ENCODE data around the gene WIPI1. TPM values are rescaled to one million over a fixed set of nuclear protein-coding genes. Genes with fewer than 3 reads are reported as not detected.

The WIPI1 gene
- total RNA-seq, 1 experiment from 2014 or later = 19.8 TPM

DNA sequence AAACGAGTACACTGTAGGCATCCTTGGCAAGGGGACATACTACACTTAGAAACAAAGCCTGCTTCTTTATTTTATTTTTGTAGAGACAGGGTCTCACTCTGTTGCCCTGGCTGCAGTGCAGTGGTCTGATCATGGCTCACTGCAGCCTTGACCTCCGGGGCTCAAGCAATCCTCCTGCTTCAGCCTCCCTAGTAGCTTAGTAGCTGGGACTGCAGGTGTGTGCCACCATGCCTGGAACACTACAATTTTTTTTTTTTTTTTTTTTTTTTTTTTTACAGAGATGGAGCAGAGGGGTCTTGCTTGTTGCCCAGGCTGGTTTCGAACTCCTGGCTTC, 78.2 kb downstream of the WIPI1 start:
- Histone ChIP-seq H3K27me3 (ENCODE audit: control insufficient read depth, insufficient read depth, low read length) (no peaks in the 10 kb centered on the region), H3K36me3 (ENCODE audit: control insufficient read depth, insufficient read depth, low read length) (no peaks in the 10 kb centered on the region), H3K4me3 (ENCODE audit: low read depth in 2 of 2, low read length in 2 of 2) (no peak overlapping the region), H3K27ac (ENCODE audit: low read length) (no peak overlapping the region), H3K9me3 (ENCODE audit: control insufficient read depth, insufficient read depth, low read depth, low read length) (no peaks in the 10 kb centered on the region), H3K4me1 (ENCODE audit: control insufficient read depth, insufficient read depth, low read length) (no peaks in the 10 kb centered on the region)
- TF ChIP-seq TCF7L2 (IDR thresholded peaks at IDR 0.05; ENCODE audit: low read depth, low read length) = no peak
- no peak for TF ChIP-seq POLR2AphosphoS5 (IDR thresholded peaks at IDR 0.05; ENCODE audit: low read depth, low read length)
- TF ChIP-seq CTCF (IDR thresholded peaks at IDR 0.05) = no peak
- TF ChIP-seq, protein P1, sequence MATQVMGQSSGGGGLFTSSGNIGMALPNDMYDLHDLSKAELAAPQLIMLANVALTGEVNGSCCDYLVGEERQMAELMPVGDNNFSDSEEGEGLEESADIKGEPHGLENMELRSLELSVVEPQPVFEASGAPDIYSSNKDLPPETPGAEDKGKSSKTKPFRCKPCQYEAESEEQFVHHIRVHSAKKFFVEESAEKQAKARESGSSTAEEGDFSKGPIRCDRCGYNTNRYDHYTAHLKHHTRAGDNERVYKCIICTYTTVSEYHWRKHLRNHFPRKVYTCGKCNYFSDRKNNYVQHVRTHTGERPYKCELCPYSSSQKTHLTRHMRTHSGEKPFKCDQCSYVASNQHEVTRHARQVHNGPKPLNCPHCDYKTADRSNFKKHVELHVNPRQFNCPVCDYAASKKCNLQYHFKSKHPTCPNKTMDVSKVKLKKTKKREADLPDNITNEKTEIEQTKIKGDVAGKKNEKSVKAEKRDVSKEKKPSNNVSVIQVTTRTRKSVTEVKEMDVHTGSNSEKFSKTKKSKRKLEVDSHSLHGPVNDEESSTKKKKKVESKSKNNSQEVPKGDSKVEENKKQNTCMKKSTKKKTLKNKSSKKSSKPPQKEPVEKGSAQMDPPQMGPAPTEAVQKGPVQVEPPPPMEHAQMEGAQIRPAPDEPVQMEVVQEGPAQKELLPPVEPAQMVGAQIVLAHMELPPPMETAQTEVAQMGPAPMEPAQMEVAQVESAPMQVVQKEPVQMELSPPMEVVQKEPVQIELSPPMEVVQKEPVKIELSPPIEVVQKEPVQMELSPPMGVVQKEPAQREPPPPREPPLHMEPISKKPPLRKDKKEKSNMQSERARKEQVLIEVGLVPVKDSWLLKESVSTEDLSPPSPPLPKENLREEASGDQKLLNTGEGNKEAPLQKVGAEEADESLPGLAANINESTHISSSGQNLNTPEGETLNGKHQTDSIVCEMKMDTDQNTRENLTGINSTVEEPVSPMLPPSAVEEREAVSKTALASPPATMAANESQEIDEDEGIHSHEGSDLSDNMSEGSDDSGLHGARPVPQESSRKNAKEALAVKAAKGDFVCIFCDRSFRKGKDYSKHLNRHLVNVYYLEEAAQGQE (IDR thresholded peaks at IDR 0.05; ENCODE audit: insufficient read depth in 1 of 2, low read depth in 2 of 2, low read length in 1 of 2) = no peak
- TF ChIP-seq SIN3A (IDR thresholded peaks at IDR 0.05; ENCODE audit: borderline replicate concordance, insufficient read depth, low read depth, low read length) = no peak
- in situ Hi-C loops (cut with HindIII; ENCODE audit: low pct_unique_long_range_greater_than_20kb, low sequenced_read_pairs) (no loop called here), intact Hi-C loops (cut with micrococcal nuclease; ENCODE audit: unreplicated experiment) (no loop called here)
- BruUV-seq (replicated peaks) = no TSS peak
- ChIA-PET CTCF (no interaction called here), POLR2A (no interaction called here)
- no peak for ATAC-seq
- no peak for DNase-seq (ENCODE audit: low read depth, low spot score)

DNA sequence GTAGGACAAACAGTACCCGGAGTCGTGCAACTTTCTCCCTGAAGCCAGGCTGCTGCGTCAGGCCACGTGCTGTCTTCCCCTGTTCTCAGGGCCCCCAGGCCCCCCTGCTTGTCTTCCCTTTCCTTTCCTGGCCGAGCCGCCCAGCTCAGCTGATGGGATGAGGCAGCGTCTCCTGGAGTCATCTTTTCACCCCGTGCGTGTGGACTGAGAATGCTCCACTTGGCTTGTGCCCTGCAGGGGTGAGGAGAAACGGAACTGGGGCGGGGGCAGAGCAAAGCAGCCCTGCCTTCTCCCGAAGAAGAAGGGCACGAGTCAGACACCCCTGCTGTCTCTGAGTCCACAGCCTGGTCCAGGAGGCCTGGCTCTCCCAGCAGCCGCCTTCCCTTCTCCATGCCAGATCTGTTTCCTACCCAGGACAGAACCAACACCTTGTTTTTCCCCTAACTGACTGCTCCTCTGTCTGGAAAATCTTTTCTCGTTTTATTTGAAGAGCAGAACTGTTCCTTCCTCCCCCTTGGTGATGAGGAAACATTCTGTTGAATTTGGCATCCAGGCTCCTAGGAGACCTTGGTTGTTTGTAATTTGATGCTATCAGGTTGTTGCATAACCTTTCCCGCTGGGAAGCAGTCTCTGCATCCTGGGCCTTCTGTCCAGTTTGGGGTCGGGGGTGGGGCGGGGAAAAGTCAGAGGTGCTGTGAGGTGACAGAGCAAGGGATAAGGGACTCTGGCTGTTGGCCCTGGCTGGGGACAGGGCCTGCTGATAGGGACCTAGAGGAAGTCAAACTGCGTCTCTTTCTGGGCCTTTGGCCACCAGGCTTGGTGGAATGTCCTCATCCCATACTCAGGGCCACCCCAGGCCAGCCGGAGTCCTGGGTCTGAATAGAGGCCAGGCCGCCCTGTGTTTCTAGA, 78.8 kb downstream of the WIPI1 start:
- in situ Hi-C loops (cut with HindIII; ENCODE audit: low pct_unique_long_range_greater_than_20kb, low sequenced_read_pairs) (no loop called here), intact Hi-C loops (cut with micrococcal nuclease; ENCODE audit: unreplicated experiment) (no loop called here)
- H3K27me3 ChIP-seq (ENCODE audit: control insufficient read depth, insufficient read depth, low read length) = no peaks in the 10 kb centered on the region
- H3K36me3 ChIP-seq (ENCODE audit: control insufficient read depth, insufficient read depth, low read length) = no peaks in the 10 kb centered on the region
- H3K9me3 ChIP-seq (ENCODE audit: control insufficient read depth, insufficient read depth, low read depth, low read length) = no peaks in the 10 kb centered on the region
- TF ChIP-seq, protein P1 (IDR thresholded peaks at IDR 0.05; ENCODE audit: insufficient read depth in 1 of 2, low read depth in 2 of 2, low read length in 1 of 2) = no peak
- TF ChIP-seq CTCF (IDR thresholded peaks at IDR 0.05) (no peak), SIN3A (IDR thresholded peaks at IDR 0.05; ENCODE audit: borderline replicate concordance, insufficient read depth, low read depth, low read length) (no peak), POLR2AphosphoS5 (IDR thresholded peaks at IDR 0.05; ENCODE audit: low read depth, low read length) (no peak), TCF7L2 (IDR thresholded peaks at IDR 0.05; ENCODE audit: low read depth, low read length) (no peak)
- DNase-seq (ENCODE audit: low read depth, low spot score) (no peak), ATAC-seq (no peak)
- H3K27ac ChIP-seq (ENCODE audit: low read length) = no peak overlapping the region
- ChIA-PET POLR2A (no interaction called here), CTCF (no interaction called here)
- H3K4me3 ChIP-seq (ENCODE audit: low read depth in 2 of 2, low read length in 2 of 2) = no peak overlapping the region
- H3K4me1 ChIP-seq (ENCODE audit: control insufficient read depth, insufficient read depth, low read length) = no peaks in the 10 kb centered on the region
- no TSS peak for BruUV-seq (replicated peaks)

All from Panc1 (cell line).